Right lobe of liver (tissue), 6 donors: ENCODE data around the gene CCL21. TPM values are rescaled to one million over a fixed set of nuclear protein-coding genes. Genes with fewer than 3 reads are reported as not detected.

Experiments used
- ATAC-seq, 4 donors: fragments of 200-7000 bp; cut with Tn5 transposase; one replicate each; pipeline ENCODE4 v1.9.1; 2020; ENCODE audit warnings: mild to moderate bottlenecking in 4 of 4, moderate library complexity in 4 of 4
- DNase-seq, 3 donors: peaks; one replicate each; pipeline ENCODE4 v3.0.0-alpha.2; 2020
- H3K27ac ChIP-seq, 3 donors: fragments of 200-600 bp; one replicate each; pipeline ENCODE4 v1.8.0; 2022
- H3K27me3 ChIP-seq, 2 donors: fragments of 200-600 bp; one replicate each; pipeline ENCODE4 v1.8.0; 2022
- H3K36me3 ChIP-seq, 4 donors: fragments of 200-600 bp; sonication (generic) in 1 of 4; one replicate each; pipeline versions ENCODE4 v1.5.1 to v1.8.0; 2017 to 2022; ENCODE audit warnings: control low read depth in 1 of 4
- H3K4me1 ChIP-seq, 4 donors: fragments of 200-600 bp; sonication (generic) in 1 of 4; one replicate each; pipeline versions ENCODE4 v1.5.1 to v1.8.0; 2017 to 2022; ENCODE audit warnings: control low read depth in 1 of 4
- H3K4me3 ChIP-seq, 3 donors: fragments of 200-600 bp; one replicate each; pipeline ENCODE4 v1.8.0; 2022
- H3K9me3 ChIP-seq, 4 donors: fragments of 200-600 bp; sonication (generic) in 1 of 4; one replicate each; pipeline versions ENCODE4 v1.5.1 to v1.8.0; 2017 to 2022; ENCODE audit warnings: control low read depth in 1 of 4
- POLR2A ChIP-seq: fragments of 450-650 bp; IDR thresholded peaks from one replicate; pipeline ENCODE4 v1.6.1; 2017; ENCODE audit warnings: antibody characterized with exemption, mild to moderate bottlenecking
- WGBS: methylation state at CpG from one replicate; pipeline ENCODE4 v1.1.6; 2018; ENCODE audit warnings: low coverage, low lambda C conversion rate; ENCODE audit not compliant: insufficient coverage; ENCODE audit errors: missing lambda C conversion rate; 5-methylcytosine and 5-hydroxymethylcytosine counted together
- intact Hi-C, 2 donors: fragments of 100-400 bp; cut with DNase I; formaldehyde crosslinking; loops; one replicate each; pipeline versions ENCODE4 v1.11.2 to v1.14.1; 2022
- small RNA-seq, 2 experiments: library from RNA; depleted of rRNA; stranded (forward); fragments of <200 nt; gene quantifications; one replicate each; pipeline ENCODE3, GENCODE V24; 2016
- total RNA-seq, 6 experiments: library from RNA; depleted of rRNA in 2 of 6; stranded (reverse); fragments of >200 nt in 2 of 6; fragmentation: NEBNext Ultra II Directional in 3 of 6; extraction: Animal tissue kit (Norgen Biotek cat#: 25700) in 3 of 6; gene quantifications; one replicate each; pipeline versions ENCODE4 v1.1.0 to v1.2.4, GENCODE V29; 2016 to 2023
- TF ChIP-seq, protein P1 (sequence below), 4 donors: fragments of 200-600 bp in 3 of 4; fragments of 450-650 bp in 1 of 4; IDR thresholded peaks; one replicate each; pipeline versions ENCODE4 v1.5.1 to v1.8.0; 2016 to 2022; ENCODE audit warnings: antibody characterized with exemption in 4 of 4, mild to moderate bottlenecking in 2 of 4
- donor health status: DM: no; HTN: yes; CAD: no.
- donor health status: DM: no; HTN: no; CAD: no.
- donor health status: DM: no; HTN: no; CAD: no.
- donor health status: DM: no; HTN: yes; CAD: no.
- donor health status: DM: no; HTN: yes; CAD: no.

CCL21 gene
- total RNA-seq, 6 experiments from 2014 or later, result 1.5 to 22.3 (median 7.6) TPM

DNA sequence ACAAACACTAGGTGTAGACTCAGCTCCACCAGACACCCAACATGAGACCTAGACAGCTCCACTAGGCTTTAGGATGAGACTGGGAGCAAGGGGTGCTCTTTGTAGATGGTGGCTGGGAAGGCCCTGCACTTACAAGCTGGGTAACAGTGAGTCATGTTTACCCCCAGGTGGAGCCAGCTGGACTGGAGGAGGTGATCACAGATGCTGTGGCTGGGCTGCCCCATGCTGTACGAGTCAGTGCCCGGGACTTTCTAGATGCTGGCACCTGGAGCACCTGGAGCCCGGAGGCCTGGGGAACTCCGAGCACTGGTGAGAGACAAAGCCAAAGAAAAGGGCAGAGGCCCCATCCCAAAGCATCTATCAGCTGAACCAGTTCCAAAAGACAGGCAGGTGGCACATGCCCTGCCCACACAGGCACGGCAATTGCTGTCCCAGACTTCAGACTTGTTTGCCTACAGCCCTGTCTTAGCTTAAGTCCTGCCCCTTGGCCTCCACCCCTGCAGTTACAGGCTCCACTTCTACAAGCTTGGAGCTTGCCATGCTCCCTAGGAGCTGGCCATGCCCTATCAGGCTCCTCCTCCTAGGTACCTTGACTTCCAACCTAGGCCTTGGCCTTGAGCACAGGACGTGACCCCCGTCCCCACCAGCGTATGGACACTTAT is 50.2 kb downstream of the CCL21 start:
- WGBS, result 73% methylated on average over 4 of the region's 8 CpGs
- TF ChIP-seq, protein P1, sequence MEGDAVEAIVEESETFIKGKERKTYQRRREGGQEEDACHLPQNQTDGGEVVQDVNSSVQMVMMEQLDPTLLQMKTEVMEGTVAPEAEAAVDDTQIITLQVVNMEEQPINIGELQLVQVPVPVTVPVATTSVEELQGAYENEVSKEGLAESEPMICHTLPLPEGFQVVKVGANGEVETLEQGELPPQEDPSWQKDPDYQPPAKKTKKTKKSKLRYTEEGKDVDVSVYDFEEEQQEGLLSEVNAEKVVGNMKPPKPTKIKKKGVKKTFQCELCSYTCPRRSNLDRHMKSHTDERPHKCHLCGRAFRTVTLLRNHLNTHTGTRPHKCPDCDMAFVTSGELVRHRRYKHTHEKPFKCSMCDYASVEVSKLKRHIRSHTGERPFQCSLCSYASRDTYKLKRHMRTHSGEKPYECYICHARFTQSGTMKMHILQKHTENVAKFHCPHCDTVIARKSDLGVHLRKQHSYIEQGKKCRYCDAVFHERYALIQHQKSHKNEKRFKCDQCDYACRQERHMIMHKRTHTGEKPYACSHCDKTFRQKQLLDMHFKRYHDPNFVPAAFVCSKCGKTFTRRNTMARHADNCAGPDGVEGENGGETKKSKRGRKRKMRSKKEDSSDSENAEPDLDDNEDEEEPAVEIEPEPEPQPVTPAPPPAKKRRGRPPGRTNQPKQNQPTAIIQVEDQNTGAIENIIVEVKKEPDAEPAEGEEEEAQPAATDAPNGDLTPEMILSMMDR (IDR thresholded peaks at IDR 0.05), result no peak
- no peak for TF ChIP-seq POLR2A
- ATAC-seq (peak in 1 of 4 donors; percentile 52), DNase-seq (peak in 1 of 3 donors; percentile 47)
- peaks cover 0 to 4% (median 0%) of the 10 kb centered on the region in 4 donors for H3K4me1 ChIP-seq
- H3K27me3 ChIP-seq, result no peaks in the 10 kb centered on the region
- intact Hi-C loops, result no loop called here
- H3K36me3 ChIP-seq, result no peaks in the 10 kb centered on the region
- H3K9me3 ChIP-seq, result no peaks in the 10 kb centered on the region
- no peak overlapping the region for H3K4me3 ChIP-seq
- H3K27ac ChIP-seq, result no peak overlapping the region

Small RNA genes within 50 kb of the gene (small RNA-seq; reads per million reads assigned to genes)
- gene CCL27, result 0 reads per million in 2 experiments

Other genes starting within 250 kb of the CCL21 start
- 1 to 10 TPM; 1.5 to 2.7 (median 2.1) TPM for gene ENHO, start 187.1 kb downstream of the CCL21 start, total RNA-seq
- gene CNTFR, start 120.4 kb downstream of the CCL21 start, total RNA-seq, result 10 to 100 TPM in 1 of 6 experiments, 1 to 10 TPM in 4, under 1 TPM in 1; 0.71 to 12.5 (median 3.4) TPM
- gene RPP25L, start 98.0 kb downstream of the CCL21 start, total RNA-seq, result 10 to 100 TPM; 15.2 to 29.1 (median 25.0) TPM
- gene DCTN3, start 89.6 kb downstream of the CCL21 start, total RNA-seq, result 10 to 100 TPM; 26.4 to 36.8 (median 32.7) TPM
- 1 to 10 TPM; 1.7 to 6.7 (median 2.5) TPM for gene ARID3C, start 81.1 kb downstream of the CCL21 start, total RNA-seq
- gene SIGMAR1, start 72.3 kb downstream of the CCL21 start, total RNA-seq, result 100 to 1,000 TPM in 5 of 6 experiments, 10 to 100 TPM in 1; 69.3 to 237 (median 123) TPM
- gene GALT, start 63.5 kb downstream of the CCL21 start, total RNA-seq, result 100 to 1,000 TPM in 4 of 6 experiments, 10 to 100 TPM in 2; 58.2 to 157 (median 117) TPM
- gene IL11RA, start 58.0 kb downstream of the CCL21 start, total RNA-seq, result 10 to 100 TPM in 5 of 6 experiments, 1 to 10 TPM in 1; 9.7 to 21.5 (median 14.7) TPM
- gene CCL27, start 47.5 kb downstream of the CCL21 start, total RNA-seq, result not detected
- gene CCL19, start 18.9 kb downstream of the CCL21 start, total RNA-seq, result 1 to 10 TPM in 3 of 6 experiments, under 1 TPM in 3; 0.77 to 6.5 (median 1.1) TPM
- gene PHF24, start 248.1 kb upstream of the CCL21 start, total RNA-seq, result under 1 TPM in 2 of 6 experiments, not detected in 4; 0.04 to 0.06 TPM